Measurements from ENCODE around the gene MATN1. TPM values are rescaled to one million over a fixed set of nuclear protein-coding genes. Genes with fewer than 3 reads are reported as not detected.

MATN1 gene
- total and polyA plus RNA-seq, 2 of the 4 experiments (the other 2 are of a cell fraction), result 0.27 TPM; not detected in 1

DNA sequence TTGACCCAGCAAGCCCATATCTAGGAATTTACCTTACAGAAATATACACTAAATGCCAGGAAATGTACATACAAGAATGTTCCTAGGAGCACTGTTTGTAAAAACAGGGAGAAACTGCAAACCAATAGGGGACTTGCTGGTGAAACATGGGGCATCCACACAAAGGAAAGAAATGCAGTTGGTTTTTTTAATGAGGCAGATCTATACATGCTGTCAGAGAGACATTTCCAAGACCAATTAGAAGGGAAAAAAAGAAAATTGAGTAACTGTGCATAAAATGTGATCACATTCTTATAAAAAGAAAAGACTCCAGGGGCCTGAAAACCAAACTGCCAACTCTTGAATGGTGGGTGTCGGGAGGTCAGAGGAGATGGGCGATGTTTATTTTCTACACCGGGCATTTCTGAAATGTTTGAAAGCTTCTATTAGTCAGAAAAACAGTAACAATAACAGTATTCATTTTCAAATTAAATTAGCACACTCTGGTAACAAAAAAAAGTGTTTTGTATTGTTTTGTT, 56.6 kb downstream of the MATN1 start:
- no peak overlapping the region for H3K27ac ChIP-seq (ENCODE audit: insufficient read depth, low read length)

More for the DNA sequence above, 56.6 kb downstream of the MATN1 start:
- no peak for ATAC-seq (ENCODE audit: low read depth)
- CTCF ChIA-PET, result interaction anchor here (0.6 kb wide), 1 partner anchor 22 kb away, joined by 3 read pairs; no protein-coding TSS in a partner anchor
- no peaks in the 10 kb centered on the region for H3K9me3 ChIP-seq (ENCODE audit: control insufficient read depth, insufficient read depth, low read length)
- in situ Hi-C loops (cut with MboI; ENCODE audit: low sequenced_read_pairs) (no loop called here), intact Hi-C loops (cut with micrococcal nuclease) (no loop called here), dilution Hi-C loops (cut with HindIII; ENCODE audit: low sequenced_read_pairs, unreplicated experiment) (no loop called here)
- H3K9ac ChIP-seq (ENCODE audit: low read depth, low read length), result no peak overlapping the region
- no peaks in the 10 kb centered on the region for H3K36me3 ChIP-seq (ENCODE audit: control insufficient read depth, insufficient read depth, low read length)
- no peaks in the 10 kb centered on the region for H3K79me1 ChIP-seq (ENCODE audit: low read depth in 1 of 2, low read length in 2 of 2)
- H3K27me3 ChIP-seq (ENCODE audit: control insufficient read depth, insufficient read depth, low read length), result peaks cover 17% of the 10 kb centered on the region; the same call in 1 of the 2 replicates
- TF ChIP-seq, protein P1, sequence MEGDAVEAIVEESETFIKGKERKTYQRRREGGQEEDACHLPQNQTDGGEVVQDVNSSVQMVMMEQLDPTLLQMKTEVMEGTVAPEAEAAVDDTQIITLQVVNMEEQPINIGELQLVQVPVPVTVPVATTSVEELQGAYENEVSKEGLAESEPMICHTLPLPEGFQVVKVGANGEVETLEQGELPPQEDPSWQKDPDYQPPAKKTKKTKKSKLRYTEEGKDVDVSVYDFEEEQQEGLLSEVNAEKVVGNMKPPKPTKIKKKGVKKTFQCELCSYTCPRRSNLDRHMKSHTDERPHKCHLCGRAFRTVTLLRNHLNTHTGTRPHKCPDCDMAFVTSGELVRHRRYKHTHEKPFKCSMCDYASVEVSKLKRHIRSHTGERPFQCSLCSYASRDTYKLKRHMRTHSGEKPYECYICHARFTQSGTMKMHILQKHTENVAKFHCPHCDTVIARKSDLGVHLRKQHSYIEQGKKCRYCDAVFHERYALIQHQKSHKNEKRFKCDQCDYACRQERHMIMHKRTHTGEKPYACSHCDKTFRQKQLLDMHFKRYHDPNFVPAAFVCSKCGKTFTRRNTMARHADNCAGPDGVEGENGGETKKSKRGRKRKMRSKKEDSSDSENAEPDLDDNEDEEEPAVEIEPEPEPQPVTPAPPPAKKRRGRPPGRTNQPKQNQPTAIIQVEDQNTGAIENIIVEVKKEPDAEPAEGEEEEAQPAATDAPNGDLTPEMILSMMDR (conservative IDR thresholded peaks at IDR 0.05; ENCODE audit: low read depth, low read length), result no peak
- TF ChIP-seq FOS (IDR thresholded peaks at IDR 0.05; ENCODE audit: low read depth, low read length) (no peak), POLR2A (IDR thresholded peaks at IDR 0.05; ENCODE audit: low read depth, low read length) (no peak), BHLHE40 (IDR thresholded peaks at IDR 0.05; ENCODE audit: low read depth, low read length) (no peak), MXI1 (IDR thresholded peaks at IDR 0.05; ENCODE audit: borderline replicate concordance, low read depth, low read length) (no peak)
- no peak overlapping the region for H3K4ac ChIP-seq (ENCODE audit: low read depth, low read length)
- H2AK9ac ChIP-seq (replicated peaks; ENCODE audit: low read depth, low read length, poor library complexity), result no peak overlapping the region
- H2AK5ac ChIP-seq (ENCODE audit: low read depth, low read length), result no peak overlapping the region
- DNase-seq, result no peak
- no peak overlapping the region for H3K4me3 ChIP-seq (ENCODE audit: insufficient read depth, low read depth, low read length)
- H3K56ac ChIP-seq (ENCODE audit: extremely low read depth, insufficient read depth, low read length), result no peak overlapping the region
- no peak overlapping the region for H4K5ac ChIP-seq (ENCODE audit: low read depth, low read length)
- no peak overlapping the region for H4K8ac ChIP-seq (ENCODE audit: low read depth in 2 of 2, low read length in 2 of 2)
- H3K4me2 ChIP-seq (ENCODE audit: low read depth, low read length), result no peak overlapping the region
- H2BK120ac ChIP-seq (ENCODE audit: low read depth, low read length), result no peak overlapping the region
- H3K4me1 ChIP-seq (ENCODE audit: control insufficient read depth, insufficient read depth, low read length), result no peaks in the 10 kb centered on the region
- WGBS, 2 experiments (ENCODE audit: extremely low coverage in 2 of 2, insufficient read length in 1 of 2), result no CpG with 5 or more reads among the region's 3 CpGs
- BruUV-seq (replicated peaks), result no TSS peak
- no peak overlapping the region for H4K91ac ChIP-seq (ENCODE audit: insufficient read depth, low read depth, low read length)
- no peak overlapping the region for H3K18ac ChIP-seq (ENCODE audit: low read depth, low read length)
- H2BK15ac ChIP-seq (ENCODE audit: low read depth, low read length), result no peak overlapping the region
- no peak overlapping the region for H2AFZ ChIP-seq (replicated peaks; ENCODE audit: low read length, poor library complexity)
- no peak overlapping the region for H3K14ac ChIP-seq (replicated peaks; ENCODE audit: low read depth, low read length)
- no peak overlapping the region for H2BK20ac ChIP-seq (ENCODE audit: low read depth, low read length)
- no peak overlapping the region for H3K23ac ChIP-seq (ENCODE audit: low read depth, low read length)
- H4K20me1 ChIP-seq (ENCODE audit: insufficient read depth, low read length), result no peaks in the 10 kb centered on the region
- H3K9me1 ChIP-seq (ENCODE audit: insufficient read depth, low read length), result no peaks in the 10 kb centered on the region
- no peak overlapping the region for H2BK5ac ChIP-seq (ENCODE audit: low read depth, low read length, poor library complexity, severe bottlenecking)
- POLR2A ChIA-PET (ENCODE audit: unreplicated experiment), result no interaction called here

Data from IMR-90 (cell line).